Subcutaneous abdominal adipose tissue (tissue), 5 donors: ENCODE results near the gene CANT1.

Experiments used
- H3K27ac ChIP-seq: one replicate; pipeline ENCODE4 v1.7.0; 2013; ENCODE audit warnings: low read depth, mild to moderate bottlenecking, inconsistent platforms, low read length, moderate library complexity
- H3K27me3 ChIP-seq, 5 donors: one replicate each; pipeline ENCODE4 v1.7.0; 2013; ENCODE audit warnings: low read length in 5 of 5, inconsistent platforms in 1 of 5; ENCODE audit not compliant: control insufficient read depth in 5 of 5, insufficient read depth in 4 of 5
- H3K36me3 ChIP-seq, 5 donors: one replicate each; pipeline ENCODE4 v1.7.0; 2013; ENCODE audit warnings: low read length in 5 of 5; ENCODE audit not compliant: control insufficient read depth in 5 of 5, insufficient read depth in 5 of 5
- H3K4me1 ChIP-seq, 5 donors: one replicate each; pipeline ENCODE4 v1.7.0; 2013; ENCODE audit warnings: low read length in 5 of 5, mild to moderate bottlenecking in 3 of 5, moderate library complexity in 1 of 5; ENCODE audit not compliant: control insufficient read depth in 5 of 5, insufficient read depth in 5 of 5
- H3K4me3 ChIP-seq, 5 donors: one replicate each; pipeline ENCODE4 v1.7.0; 2013; ENCODE audit warnings: low read length in 5 of 5, low read depth in 1 of 5
- H3K9ac ChIP-seq, 5 donors: one replicate each; pipeline ENCODE4 v1.7.0; 2013; ENCODE audit warnings: low read length in 5 of 5, mild to moderate bottlenecking in 4 of 5, moderate library complexity in 3 of 5
- H3K9me3 ChIP-seq, 5 donors: one replicate each; pipeline ENCODE4 v1.7.0; 2013; ENCODE audit warnings: low read length in 5 of 5; ENCODE audit not compliant: control insufficient read depth in 5 of 5
- donor health status: healthy.
- donor health status: healthy.
- donor health status: healthy.
- donor health status: healthy.
- donor health status: healthy.

CANT1 gene

DNA sequence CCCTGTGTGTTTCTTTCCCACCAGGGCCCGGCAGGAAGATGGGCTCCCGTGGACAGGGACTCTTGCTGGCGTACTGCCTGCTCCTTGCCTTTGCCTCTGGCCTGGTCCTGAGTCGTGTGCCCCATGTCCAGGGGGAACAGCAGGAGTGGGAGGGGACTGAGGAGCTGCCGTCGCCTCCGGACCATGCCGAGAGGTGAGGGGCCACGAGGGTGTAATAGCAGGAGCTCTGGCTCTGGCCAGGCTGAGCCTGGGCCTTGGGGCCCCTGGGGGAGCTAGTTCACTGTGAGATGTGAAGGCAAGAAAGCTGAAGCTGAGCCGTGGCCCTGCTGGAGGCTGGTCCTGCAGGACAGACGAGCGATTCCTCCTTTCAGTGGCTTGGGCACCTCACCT is 34.4 kb upstream of the CANT1 start:
- no peaks in the 10 kb centered on the region for H3K9me3 ChIP-seq
- no peaks in the 10 kb centered on the region for H3K27me3 ChIP-seq
- H3K27ac ChIP-seq, result no peak overlapping the region
- H3K4me3 ChIP-seq, result no peak overlapping the region
- peaks cover 0 to 27% (median 16%) of the 10 kb centered on the region in 5 donors for H3K36me3 ChIP-seq
- no peak overlapping the region for H3K9ac ChIP-seq
- H3K4me1 ChIP-seq, result peaks cover 12 to 52% (median 44%) of the 10 kb centered on the region in 5 donors

DNA sequence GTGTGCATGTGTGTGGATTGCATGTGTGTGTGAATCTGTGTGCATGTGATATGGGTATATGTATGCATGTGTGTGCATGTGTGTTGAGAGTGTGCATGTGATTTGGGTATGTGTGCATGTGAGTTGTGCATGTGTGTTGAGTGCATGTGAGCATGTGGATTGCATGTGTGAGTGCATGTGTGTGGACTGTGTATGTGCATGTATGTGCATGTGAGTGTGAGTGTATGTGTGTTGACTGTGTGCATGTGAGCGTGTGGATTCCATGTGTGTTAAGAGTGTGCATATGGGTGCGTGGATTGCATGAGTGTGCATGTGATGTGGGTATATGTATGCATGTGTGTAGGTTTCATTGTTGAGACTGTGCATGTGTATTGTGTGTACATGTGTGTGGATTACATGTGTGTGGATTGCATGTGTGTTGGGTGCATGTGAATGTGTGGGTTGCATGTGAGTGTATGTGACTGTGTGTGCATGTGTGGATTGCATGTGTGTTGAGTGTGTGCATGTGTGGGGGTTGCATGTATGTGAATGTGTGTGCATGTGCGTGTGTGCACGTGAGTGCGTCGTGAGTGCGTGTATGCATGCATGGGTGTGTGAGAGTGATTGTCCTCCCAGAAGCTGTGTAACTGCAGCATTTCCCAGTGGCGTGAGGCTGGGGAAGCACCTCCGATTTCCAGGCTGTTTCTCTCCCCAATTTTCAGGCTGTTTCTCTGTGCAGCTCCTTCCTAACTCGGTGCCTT is 33.8 kb upstream of the CANT1 start:
- Histone ChIP-seq H3K9me3 (no peaks in the 10 kb centered on the region), H3K27me3 (no peaks in the 10 kb centered on the region), H3K4me1 (peaks cover 15 to 56% (median 43%) of the 10 kb centered on the region in 5 donors), H3K36me3 (peaks cover 0 to 22% (median 16%) of the 10 kb centered on the region in 5 donors), H3K9ac (no peak overlapping the region), H3K4me3 (no peak overlapping the region), H3K27ac (no peak overlapping the region)

DNA sequence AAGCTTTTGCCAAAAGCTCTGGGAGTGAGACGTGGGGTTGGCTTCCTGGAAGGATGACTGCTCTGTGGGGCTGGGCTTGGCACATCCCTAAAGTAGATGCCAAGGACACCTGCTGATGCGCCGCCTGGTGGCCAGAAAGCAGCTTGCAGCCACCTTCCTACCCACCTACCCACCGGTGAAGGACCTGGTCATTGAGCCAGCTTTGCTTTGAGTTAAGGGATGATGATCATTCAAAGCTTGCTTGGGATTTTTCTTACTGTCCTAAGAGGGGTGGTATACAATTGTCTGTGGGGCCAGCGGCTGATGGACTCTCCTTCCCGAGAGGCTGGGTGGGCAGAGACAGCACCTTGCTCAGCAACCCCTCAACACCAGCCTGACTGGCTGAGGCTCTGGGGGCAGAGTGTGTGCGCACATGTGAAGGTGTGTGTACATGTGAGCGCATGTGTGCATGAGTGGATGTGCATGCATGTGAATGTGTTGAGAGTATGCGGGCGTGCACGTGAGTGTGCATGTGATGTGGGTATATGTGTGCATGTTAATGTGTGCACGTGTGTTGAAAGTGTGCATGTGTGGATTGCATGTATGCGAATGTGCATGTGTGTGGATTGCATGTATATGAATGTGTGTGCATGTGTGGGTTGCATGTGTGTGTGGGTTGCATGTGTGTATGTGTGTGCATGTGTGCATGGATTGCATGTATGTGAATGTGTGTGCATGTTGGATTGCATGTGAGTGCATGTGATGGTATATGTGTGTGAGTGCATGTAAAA is 33.0 kb upstream of the CANT1 start:
- H3K9me3 ChIP-seq, result no peaks in the 10 kb centered on the region
- H3K4me3 ChIP-seq, result no peak overlapping the region
- H3K36me3 ChIP-seq, result peaks cover 0 to 16% (median 9%) of the 10 kb centered on the region in 5 donors
- H3K9ac ChIP-seq, result no peak overlapping the region
- H3K4me1 ChIP-seq, result peaks cover 14 to 53% (median 39%) of the 10 kb centered on the region in 5 donors
- no peaks in the 10 kb centered on the region for H3K27me3 ChIP-seq
- peak overlapping the region; percentile 65 for H3K27ac ChIP-seq

DNA sequence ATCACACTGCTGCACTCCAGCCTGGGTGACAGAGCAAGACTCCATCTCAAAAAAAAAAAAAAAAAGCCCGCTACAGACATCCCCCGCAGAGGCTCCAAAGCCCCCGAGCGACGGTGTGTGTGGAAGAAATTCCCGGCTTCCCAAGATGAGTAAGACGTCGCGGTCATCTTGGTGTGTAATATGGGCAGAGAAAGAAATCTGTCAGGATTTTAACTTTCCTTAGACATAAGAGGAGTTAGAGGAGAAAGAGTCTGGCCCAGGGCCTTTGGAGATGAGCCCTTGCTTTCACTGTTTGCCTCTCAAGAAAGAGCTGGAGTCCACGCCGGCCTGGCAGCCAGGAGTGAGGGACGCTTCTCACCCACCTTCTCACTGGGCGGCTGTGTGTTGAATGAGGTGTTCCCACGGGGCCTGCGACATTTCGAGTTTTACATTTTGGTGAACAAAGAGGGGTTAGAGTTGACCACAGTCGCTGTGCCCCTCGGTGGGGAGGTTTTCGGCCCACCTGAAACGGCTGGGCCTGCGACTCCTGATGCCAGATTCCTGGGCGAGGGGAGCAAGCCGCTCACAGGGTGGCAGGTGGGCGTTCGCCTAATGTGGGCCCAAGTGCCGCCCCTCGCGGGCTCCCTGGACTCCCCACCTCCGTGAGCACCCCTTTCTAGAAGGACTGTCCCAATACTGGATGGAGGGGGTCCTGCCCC is 32.3 kb upstream of the CANT1 start:
- no peaks in the 10 kb centered on the region for H3K27me3 ChIP-seq
- H3K9me3 ChIP-seq, result no peaks in the 10 kb centered on the region
- peaks cover 14 to 48% (median 34%) of the 10 kb centered on the region in 5 donors for H3K4me1 ChIP-seq
- H3K9ac ChIP-seq, result peak overlapping the region in 1 of 5 donors; percentile 35
- peak overlapping the region; percentile 65 for H3K27ac ChIP-seq
- peaks cover 0 to 14% (median 9%) of the 10 kb centered on the region in 5 donors for H3K36me3 ChIP-seq
- no peak overlapping the region for H3K4me3 ChIP-seq

DNA sequence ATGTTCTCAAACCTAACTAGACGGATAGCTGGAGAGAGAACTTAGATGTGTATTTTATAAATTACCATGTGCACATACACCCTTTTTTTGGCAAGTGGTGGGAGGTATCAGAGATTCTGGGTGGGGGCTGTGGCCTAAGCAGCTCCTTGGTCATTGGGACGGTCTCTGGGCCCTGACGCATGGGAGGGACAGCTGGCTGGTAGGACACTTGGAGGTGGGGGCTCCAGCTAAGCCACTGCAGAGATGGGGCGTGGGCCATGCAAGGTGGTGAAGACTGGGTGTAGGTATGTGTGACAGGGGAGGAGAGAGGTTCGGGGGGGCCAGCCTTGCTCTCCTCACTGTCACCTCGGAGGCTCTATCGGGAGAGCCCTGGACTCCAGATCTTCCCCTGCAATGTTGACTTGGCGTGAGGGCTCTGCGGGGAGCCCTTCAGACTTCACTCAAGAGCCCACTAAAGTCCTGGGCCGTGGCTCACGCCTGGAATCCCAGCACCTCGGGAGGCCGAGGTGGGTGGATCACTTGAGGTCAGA is 31.5 kb upstream of the CANT1 start:
- Histone ChIP-seq H3K27me3 (no peaks in the 10 kb centered on the region), H3K4me1 (peaks cover 13 to 48% (median 34%) of the 10 kb centered on the region in 5 donors), H3K9ac (no peak overlapping the region), H3K4me3 (no peak overlapping the region), H3K36me3 (peaks cover 0 to 14% (median 9%) of the 10 kb centered on the region in 5 donors), H3K9me3 (no peaks in the 10 kb centered on the region), H3K27ac (peak overlapping the region; percentile 65)

DNA sequence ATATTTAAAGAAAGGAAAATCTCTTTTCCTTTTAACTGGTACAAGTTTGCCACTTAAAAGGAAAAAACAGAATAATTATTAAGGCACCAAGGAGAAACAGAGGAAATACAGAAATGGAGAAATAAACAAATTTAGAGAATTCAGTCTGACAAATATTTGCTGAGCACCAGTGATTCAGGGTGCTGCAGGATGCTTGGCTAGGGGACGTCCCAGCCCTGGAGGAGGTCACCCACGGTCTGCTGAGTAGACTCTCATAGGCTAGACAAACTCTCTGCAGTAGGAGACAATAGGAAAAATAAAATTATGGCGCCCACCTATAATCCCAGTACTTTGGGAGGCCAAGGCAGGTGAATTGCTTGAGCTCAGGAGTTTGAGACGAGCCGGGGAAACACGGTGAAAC is 30.3 kb upstream of the CANT1 start:
- Histone ChIP-seq H3K27me3 (no peaks in the 10 kb centered on the region), H3K9me3 (no peaks in the 10 kb centered on the region), H3K36me3 (peaks cover 0 to 11% (median 9%) of the 10 kb centered on the region in 5 donors), H3K9ac (no peak overlapping the region), H3K27ac (no peak overlapping the region), H3K4me1 (peaks cover 13 to 47% (median 35%) of the 10 kb centered on the region in 5 donors), H3K4me3 (no peak overlapping the region)

DNA sequence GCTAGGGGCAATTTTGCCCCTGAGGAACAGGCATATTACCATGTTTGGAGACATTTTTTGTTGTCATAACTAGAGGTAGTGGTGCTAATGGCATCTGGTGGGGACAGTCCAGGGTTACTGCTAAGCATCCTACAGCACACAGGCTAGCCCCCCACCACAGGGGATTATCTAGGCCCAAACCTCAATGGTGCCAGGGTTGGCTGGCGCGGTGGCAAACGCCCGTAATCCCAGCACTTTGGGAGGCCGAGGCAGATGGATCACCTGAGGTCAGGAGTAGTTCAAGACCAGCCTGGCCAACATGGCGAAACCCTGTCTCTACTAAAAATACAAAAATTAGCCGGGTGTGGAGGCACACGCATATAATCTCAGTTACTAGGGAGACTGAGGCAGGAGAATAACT is 29.6 kb upstream of the CANT1 start:
- Histone ChIP-seq H3K4me3 (no peak overlapping the region), H3K36me3 (peaks cover 0 to 7% (median 2%) of the 10 kb centered on the region in 5 donors), H3K27me3 (no peaks in the 10 kb centered on the region), H3K27ac (peak overlapping the region; percentile 7), H3K9me3 (no peaks in the 10 kb centered on the region), H3K9ac (peak overlapping the region in 1 of 5 donors; percentile 37), H3K4me1 (peaks cover 17 to 51% (median 42%) of the 10 kb centered on the region in 5 donors)

DNA sequence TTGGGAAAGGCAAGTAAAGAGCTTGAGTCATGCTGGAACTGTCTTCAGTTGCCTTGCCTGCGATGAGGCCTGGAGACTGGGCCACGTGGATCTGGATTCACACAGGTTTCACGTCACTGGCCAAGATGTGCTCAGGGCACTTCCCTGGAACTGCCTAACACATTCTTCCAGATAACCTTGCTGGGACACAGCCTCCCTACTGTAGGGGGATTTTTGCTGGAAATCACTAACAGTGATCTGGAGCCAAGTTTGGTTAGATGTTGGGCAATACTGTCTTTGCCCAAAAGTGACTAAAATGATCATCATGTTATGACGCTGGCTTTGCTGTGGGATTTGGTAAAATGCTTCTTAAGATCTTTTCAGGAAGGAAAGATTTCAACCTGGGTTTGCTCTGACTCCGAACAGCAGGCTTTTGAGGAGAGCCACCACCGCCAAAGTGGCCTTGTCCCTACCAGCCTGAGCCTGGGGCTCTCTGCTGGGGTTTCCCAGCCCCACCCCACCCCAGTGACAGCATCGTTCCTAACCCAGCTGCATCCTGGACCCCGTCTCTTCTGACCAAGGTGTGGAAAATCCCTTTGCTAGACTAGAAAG is 29.1 kb upstream of the CANT1 start:
- Histone ChIP-seq H3K27ac (peak overlapping the region; percentile 54), H3K27me3 (no peaks in the 10 kb centered on the region), H3K9me3 (no peaks in the 10 kb centered on the region), H3K4me3 (no peak overlapping the region), H3K36me3 (peaks cover 0 to 3% (median 0%) of the 10 kb centered on the region in 5 donors), H3K9ac (peak overlapping the region in 1 of 5 donors; percentile 37), H3K4me1 (peaks cover 17 to 51% (median 43%) of the 10 kb centered on the region in 5 donors)

DNA sequence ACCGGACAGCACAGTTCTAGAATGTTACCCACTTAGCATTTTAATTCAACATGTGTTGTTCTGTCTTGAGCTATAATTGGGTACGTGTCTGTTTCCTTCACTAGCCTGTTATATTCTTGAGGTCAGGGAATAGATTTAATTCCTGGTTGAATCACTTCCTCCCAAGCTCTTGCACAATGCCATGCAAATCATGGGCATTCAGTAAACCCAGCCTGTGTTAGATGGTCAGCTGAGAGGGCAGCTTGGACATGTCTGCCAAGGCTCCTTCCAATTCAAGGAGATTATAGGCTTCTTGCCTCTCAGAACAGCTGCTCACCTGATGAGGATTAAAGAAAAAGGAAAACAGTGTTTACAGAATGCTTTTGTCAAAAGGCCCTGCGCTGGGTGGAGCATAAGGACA is 27.0 kb upstream of the CANT1 start:
- Histone ChIP-seq H3K27me3 (no peaks in the 10 kb centered on the region), H3K9me3 (no peaks in the 10 kb centered on the region), H3K36me3 (no peaks in the 10 kb centered on the region), H3K4me3 (no peak overlapping the region), H3K4me1 (peaks cover 17 to 51% (median 42%) of the 10 kb centered on the region in 5 donors), H3K9ac (peak overlapping the region in 1 of 5 donors; percentile 18), H3K27ac (peak overlapping the region; percentile 70)
